ENCODE results near the gene HAND2.

The HAND2 gene

DNA sequence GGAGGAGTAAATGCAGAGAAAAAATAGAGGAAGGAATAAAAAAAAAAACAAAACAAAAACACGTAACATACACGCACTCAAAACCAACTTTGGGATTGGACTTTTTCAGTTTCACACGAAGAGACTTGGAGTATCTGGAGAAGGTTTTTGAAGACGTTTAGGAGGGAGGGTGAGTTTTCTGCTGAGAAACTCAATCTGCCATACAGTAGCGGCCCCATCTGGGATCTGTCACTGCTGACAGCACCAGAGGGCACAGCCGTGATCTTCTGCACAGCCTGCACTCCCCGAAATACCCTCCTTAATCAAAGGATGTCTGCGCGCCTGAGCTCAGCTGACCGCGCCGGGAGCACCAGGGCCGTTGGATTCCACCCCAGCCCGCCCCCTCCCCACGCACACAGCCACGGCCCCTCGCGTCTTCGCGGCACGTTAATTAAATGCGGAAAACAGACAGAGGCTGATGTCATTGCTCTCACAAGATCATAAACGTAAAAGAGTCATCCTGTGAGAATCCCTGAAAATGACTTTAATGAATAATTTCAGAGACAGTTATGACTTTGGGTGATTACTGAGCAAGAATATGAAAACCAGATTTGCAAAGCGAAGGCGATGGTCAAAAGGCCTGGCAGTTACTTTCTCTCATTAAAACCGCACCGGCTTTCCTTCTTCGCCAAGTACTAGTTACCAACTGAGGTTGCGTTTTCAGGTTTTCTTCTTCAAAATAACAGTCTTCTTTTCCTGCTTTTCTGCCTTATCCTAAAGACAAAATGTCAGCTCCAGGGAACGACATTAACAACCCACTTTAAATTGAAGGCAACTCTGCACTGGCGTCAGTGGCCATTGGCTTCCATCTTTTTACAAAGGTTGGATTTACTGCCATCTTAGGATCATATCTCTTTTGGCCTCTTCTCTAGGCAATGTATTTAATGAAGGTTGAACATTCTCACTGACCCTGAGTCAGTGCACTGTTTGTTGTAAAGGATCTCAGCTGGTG is 10.6 kb downstream of the HAND2 start:
- DNase-seq: no peak

DNA sequence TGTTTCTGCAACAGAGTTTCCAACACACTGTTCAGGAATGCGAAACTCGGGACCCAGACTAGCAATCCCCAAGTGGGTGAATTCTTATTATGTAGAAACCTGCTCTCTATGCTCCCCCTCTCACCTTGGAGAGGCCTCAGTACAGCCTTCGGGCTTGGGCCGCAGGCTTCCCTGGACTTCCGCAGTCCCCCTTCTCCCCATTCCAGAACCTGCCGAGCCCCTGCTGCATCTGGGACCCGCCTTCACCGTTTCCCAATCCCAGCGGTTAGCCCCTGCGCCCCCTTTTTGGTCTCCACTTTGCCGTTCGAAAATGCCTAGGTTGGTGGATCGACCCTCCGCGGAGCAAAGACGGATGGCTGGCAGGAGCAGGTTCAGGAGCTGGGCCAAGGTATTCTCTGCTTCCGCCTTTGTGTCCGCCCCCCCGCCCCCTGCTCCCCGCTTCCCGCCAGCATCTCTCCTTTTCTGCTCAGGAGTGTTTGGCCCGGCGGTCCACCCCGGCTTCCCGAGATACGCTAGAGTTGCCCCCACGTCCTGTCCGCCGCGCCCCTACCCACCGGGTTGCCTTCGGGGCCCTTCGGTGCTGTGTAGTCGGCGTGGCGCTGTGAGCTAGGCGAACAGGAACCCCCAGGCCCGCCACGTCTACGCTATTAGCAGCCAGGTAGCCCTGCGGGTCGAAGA is 11.5 kb downstream of the HAND2 start:
- DNase-seq: no peak

DNA sequence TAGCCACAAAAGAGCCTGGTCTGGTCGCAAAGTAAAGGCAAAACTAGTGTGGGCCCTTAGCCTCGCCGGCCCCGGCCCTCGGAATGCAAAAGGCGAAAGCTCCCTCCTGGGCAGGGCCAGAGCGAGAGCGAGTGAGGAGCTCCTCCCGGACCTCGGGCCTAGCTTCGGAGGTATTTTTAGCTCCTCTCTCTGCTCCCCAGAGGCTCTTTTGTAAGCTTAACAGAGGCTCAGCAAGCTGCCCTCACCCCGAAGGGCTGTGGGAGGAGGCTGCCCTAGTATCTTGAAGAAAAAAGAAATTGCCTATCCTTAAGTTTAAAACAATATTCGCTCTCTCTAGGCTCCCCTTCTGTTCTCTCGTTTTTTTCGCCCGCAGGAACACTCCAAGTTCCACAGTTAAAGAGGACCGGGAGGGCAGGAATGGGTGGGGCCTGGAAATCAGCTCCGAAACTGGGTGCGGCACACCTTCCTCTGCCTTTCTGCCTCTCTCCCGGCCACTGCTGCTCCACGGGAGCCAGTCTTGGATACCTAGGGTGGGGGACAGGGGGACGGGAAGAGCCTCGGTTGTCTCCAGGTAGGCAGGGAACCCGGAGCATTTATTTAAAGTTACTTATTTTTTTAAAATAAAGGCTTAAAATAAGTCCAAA is 12.1 kb downstream of the HAND2 start:
- no peak for DNase-seq

DNA sequence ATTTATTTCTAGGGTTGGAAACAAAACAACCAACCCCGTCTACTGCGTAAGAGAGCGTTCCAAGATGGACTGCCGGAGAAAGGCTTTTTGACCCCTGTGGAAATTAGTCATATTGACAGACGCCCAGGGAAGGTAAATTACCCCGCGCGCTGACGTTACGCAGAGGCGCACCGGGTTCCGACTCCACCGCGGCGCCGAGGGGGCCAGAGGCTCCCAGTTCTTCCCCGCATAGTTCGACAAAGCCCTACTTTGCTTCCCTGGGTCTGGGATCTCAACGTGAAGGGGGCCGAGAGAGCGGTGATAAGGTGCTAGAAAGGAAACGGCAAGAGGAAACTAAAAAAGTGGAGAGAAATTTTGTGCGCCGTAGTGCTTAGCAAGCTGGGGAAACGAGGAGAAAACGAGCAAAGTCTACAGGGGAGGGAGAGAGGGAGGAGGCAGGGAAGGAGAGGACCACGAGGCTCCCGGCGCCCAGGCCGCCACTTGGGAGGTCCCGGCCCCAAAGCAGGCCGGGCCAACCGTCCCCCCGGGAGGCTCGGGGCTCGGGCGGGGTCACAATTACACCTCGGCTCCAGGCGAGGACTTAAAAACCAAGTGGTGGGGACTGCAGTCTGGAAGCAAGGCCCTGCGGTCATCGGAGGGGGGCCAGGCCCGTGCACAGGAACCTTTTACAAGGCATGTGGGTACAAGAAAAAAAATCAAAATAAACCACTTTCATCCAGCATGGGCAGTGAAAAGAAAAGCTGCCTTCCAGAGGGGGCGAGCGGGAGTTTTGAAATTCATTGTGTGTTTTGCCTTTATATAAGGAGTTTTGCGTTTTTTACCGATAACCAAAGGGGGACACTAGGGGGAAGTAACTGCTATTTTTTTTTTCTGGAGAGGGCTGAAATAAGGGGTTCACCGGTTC is 13.2 kb downstream of the HAND2 start:
- no peak for DNase-seq

DNA sequence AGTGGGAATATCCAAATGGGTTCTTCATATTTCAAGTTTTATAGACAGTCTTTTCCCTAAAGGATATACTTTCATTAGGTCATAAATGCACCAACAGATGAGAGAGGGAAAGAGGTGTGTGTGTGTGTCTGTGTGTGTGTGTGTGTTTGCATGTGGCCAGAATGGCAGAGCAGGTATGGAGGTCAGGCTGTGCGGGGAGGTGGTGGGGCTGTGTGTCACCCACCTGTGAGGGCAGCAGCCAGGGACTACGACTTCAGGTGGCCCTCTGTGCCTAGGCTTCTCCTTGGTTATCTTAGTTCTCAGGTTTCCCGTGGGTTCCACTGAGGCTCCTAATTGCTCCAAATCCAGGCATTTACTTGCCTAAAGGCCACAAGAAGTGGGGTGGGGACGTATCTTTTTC is 14.6 kb downstream of the HAND2 start:
- DNase-seq: no peak

DNA sequence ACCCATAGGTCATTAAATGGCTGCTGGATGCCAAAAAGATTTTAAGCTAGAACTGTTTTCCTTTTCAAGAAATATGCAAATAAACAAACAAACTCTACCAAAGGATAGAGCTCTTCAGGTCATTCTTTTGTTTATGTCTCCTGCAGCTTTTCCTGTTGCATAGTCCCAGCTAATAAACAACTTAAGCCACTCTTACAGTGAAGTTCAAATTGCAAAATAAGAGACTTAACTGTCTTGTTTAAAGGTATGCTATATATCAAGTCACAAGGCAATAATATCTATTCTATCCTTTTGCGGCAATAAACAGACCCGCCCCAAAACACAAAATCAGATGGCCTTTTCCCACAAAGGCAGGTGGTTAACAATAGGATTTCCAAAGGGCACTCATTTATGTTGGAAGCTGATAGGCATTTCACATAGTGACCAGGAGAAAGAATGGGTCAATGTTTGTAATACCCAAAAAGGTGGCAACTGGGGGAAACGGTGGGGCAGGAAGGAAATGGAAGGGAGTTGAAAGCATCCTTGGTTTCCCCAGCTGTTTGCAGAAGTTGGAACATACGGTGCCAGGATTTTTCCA is 15.3 kb downstream of the HAND2 start:
- no peak for DNase-seq

DNA sequence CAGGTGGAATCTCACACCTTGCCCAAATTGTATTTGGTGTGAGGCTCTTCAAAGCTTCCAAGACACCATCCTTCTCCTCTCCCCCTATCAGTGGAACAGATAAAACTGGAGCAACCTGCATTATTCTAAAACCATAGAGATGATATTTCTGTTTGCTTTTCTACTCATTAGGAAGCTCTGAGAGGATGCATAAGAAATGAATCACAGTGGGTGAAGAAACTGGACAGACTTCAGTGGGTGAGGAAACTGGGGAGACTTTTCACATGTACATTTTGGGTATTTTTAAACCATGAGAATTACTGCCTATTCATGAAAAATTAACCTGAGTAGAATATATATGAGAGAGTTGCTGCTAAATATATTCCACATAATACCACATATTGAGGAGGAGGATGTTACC is 16.4 kb downstream of the HAND2 start:
- no peak for DNase-seq

DNA sequence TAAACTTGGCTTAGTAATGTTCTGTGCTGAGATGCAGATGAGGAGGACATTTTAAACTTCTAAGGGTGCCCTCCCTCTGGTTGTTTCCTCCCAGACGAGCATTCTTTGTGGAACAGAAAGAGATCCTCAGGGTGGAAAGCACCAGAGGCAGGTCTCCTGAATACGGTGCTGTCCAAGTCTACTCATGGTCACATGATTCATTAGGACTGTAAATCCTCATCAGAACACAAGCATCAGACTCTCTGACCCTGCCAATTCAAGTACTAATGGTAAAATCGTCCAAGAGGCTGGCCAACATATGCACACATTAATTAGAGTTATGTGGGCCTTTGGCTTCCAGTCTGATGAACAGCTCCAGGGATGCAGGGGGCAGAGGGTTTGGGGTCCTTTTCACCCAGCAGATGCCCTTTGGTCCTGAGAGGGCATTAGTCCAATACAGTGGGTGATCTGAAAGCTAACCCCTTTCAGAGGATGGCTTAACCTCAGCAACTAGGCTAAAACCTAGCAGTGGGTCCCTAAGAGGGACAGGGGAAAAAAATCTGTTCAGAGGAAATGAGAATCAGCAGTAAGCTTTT is 18.2 kb downstream of the HAND2 start:
- DNase-seq: no peak

DNA sequence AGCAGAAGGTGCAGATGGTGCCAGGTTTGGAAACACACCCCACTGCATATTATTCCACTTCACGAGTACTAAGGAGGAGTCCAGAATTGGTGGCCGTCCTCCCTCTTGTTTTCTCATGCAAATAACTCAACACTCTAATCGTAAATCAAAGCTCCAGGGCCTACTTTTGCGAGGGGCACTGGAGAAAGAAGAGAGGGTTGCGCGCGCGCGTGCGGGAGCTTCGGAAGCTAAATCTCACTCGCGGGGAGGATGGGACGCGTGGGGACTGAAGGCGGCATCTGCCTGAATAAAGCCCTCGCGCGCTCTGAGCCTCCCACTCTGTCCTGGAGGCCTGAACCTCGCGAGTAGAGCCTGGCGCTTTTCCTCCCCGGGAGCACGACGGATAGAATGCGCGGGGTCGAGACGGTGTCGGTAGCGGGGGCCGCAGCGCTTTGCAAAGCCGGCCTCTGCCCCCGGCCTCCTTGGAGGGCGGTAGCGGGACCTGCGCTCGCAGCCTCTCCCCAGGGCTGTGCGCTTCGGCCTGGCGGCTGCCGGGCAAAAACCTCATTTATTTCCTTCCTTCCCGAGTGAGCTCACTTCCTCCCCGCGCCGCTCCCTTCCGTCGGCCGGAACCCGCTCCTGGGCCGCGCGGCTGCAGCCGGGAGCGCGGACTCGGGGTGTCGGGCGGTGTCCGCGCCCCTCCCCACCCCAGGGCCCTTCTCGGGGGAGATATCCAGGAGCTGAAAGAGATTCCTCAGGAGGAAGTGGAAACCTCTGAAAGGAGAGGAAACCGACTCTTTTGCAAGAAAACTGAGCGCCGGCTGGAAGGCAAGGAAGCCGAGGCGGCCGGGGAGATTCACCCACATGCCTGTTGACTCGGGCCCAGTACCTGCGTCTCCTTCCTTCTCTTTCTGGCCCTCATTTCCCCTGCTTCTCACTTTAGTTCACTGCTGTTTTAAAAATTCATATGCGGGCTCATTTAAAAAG is 20.7 kb downstream of the HAND2 start:
- DNase-seq: no peak

DNA sequence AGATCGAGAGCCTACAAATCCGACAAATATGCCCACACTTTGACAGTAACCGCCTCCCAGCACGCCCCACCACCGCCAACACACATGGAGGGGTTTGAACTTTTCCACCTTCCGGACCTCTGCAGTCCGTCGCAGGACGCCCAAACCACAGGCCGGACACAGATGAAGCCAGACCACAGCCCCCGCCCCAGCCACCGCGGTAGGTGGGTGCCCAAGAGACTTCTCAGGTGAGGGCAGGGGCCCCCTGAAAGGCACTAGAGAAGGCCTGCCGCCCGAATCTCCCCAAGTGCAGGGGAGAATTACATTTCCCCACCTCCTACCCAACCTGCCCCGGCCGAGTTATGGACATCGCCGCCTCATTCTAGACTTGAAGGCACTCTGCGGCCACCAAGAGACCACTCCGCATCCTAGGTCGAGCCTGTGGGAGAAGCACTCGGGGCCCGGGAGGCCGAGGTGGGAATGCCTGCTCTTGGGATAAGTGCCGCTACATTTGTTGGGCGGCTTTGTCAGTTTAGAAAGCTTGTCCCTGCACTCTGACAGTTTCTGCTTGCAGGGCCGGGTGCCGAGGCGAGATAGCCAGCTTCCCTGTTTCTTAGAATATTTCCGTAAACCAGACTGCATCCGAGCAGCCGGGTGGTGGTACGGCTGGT is 21.5 kb downstream of the HAND2 start:
- DNase-seq: no peak

DNA sequence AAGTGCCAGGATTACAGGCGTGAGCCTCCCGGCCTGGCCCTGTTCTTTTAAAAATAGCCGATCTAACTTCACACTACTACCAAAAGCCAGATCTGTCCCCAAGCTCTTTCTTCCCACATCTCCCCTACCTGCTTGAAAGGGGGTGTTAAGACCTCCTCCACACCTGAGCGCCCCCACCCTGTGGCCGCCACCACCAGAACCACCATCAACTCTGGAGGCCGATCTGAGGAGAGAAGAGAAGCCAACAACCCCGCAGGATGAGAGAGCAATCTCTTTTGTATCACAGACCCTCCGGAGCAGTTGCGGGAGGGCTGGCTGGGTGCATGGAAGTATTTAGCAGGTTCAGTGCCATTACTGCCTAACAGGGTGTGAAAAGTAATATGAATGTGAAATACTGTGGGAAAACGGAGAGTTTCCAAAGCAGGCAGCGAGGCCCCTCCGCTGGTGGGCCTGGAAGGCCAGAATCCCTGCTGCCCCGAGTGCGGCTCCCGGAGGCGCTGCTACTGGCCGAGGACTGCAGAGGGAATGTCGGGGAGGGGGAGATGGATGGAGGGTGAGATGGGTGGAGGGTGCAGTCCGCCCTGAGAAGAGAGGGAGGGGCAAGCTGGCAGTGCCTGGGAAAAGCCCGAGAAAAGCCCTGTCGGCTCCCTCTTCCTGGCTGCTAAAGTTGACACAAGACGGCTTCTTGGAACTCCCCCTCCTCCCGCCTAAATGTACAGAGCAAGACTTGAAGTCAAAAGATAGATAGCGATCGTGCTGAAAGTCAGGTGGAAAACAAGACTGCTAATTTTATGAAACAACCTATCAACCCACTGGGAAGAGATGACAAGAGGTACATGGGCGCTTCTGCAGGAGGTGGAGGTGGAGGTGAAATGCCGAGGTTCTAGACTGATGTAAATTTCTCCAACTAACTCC is 22.3 kb downstream of the HAND2 start:
- no peak for DNase-seq

DNA sequence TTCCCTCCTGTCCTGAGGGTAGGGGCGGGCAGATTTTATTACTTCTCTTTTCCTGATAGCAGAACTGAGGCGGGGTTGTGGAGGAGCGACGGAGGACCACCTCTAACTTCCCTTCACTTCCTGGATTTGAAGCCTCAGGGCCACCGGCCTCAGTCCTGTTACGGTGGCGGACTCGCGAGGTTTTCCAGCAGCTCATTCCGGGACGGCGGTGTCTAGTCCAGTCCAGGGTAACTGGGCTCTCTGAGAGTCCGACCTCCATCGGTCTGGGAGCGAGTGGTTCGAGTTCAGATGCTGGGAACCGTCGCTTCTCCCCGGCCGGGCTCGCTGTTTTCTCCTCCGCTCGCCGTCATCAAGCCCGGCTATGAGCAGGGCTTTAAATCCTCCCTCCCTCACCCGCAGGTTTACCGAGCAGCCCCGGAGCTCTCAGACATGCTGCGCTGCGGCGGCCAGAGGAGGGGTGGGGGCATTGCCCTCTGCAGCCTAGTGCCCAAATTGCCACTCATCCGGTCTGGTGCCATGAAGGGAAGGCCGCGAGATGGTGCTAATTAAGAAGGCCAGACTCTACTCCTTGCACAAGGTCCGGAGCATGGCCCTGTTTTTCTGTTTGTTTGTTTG is 23.3 kb downstream of the HAND2 start:
- DNase-seq: no peak

DNA sequence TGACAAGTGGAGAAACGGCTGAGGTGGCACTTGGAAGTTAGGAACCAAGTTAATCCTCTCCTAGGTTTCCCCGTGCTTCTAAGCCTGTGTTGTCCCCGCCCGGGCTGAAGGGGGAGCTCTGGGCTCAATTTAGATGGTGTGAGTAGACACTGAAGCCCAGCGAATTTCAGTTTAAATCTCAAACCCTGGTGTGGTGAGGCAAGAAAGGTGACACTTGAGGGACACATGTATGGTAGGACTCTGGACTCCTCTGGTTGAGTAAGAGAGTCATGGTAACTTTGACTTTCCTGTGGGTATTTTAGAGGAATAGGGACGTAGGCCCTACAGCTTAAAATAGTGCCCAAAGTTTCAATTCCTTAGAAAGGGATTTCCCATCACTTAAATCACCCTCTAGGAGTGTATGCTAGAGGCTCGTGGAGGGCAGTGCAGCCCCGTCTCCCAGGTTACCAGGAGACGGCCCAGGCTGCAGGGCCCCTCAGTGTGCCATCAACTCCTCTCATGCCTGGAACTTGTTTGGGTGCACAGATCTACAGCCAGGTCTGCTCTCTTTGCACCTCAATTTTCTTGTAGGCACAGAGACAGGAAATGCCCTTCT is 24.0 kb downstream of the HAND2 start:
- DNase-seq: peak; percentile 52 to 60

DNA sequence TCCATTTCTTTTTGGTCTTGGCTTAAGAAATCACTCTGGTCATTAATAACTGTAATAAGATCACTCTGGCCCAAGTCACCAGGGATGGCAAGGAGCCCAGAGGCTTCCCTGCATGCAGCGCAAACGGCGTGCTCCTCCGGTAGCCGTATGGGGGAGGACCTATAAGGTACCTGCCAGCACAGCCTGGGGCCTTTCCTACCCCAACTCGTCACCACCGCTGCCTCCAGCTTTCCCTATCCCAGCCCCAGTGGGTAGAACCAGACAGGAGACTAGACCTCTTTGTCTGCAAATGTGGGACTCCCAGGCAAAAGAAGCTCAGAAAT is 25.9 kb downstream of the HAND2 start:
- no peak for DNase-seq

DNA sequence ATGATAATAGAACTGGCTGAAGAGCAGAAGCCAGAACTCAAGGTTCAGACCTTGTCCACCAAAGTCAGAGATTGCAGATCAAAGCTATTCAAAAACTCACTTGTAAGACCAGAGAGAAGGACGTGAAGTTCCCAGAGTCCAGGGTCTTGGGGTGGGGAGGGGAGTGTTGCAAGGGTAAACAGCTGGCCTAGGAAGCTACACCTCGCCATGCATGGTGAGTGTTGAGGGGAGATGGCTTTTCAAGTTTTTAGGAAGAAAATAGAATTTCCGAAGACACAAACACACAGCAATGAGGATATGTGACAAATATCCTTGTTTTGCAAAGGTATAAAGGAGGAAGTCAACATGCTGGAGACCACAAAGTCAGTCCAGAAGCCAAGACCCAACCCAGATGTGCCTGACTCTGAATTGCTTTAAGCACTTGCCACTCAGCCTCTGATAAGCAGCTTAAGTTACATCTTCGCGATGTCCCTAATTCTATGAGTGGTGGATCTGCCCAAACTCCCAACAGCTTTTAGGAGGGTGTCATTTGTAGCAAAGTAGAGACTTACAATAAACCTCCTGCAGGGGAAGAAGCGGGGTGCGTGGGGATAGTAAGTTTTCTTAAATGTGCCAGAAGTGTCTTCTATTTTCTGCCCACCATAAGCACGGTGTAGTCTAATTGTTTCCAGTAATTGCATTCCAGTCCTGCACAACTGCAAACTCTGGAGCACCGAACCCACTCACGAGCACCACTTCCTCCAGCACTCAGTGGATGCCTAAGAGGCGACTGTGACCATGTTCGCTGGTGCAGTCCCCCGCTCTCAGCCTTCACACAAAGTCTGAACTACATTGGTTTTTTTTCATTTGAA is 26.5 kb downstream of the HAND2 start:
- DNase-seq: no peak

DNA sequence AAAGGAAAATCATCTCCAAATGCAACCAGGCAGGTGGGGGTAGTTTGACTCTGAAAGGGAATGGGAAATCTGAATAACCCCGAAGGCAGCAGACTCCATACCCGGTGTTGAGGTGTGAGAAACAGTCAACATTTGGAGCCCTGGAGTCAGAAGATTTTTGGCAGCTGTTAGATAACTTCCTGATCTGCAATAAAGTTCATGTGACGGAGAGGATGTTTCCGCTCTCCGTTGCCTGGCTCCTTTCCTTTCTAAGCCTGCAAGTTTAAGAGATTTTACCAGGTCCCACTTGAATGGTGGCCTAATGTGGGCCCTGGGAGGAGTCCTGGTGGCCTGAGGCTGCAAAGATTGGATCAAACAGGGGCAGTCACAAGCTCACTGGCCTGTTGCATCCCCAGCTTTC is 27.7 kb downstream of the HAND2 start:
- no peak for DNase-seq

DNA sequence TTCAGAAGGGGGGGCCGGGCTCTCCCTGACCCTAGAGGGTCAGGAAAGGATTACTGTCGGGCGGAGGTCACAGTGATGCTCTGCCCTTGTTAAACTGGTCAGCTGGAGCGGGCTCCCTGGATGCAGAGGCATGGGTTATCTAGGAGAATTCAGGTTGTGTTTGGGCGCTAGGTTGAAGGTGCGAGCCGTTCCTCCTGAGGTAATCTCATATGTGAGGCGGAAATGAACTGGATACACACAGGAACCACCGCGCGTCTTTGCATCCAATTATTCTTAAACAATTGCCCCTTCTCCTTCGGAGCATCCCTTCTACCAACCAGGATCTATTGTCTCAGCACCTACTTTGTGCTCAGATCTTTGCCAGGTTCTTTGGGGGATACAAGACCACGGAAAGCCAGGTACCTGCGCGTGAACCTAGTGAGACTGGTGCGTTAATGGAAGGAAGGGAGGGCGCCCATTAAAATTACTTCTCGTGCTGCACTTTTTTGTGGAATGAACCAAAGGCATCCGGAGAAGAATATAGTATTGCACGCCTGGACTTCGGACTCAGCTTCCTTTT is 28.4 kb downstream of the HAND2 start:
- no peak for DNase-seq

Data from NCI-H2081 (cell line).